Adrenal gland (tissue), 12 donors: ENCODE measurements around the gene U2AF1L4. TPM values are rescaled to one million over a fixed set of nuclear protein-coding genes. Genes with fewer than 3 reads are reported as not detected.

ENCODE experiments used
- DNase-seq, 7 donors: peaks; one replicate each; pipeline ENCODE4 v3.0.0-alpha.2; 2019 to 2020
- H3K27ac ChIP-seq, 5 donors: fragments of 200-600 bp; sonication (generic) in 4 of 5; 1 replicate in 3 of 5; 2 replicates in 2 of 5; pipeline versions ENCODE4 v1.5.1 to v1.8.0; 2016 to 2020; ENCODE audit warnings: mild to moderate bottlenecking in 1 of 5
- H3K27me3 ChIP-seq: fragments of 200-600 bp; 2 replicates; pipeline ENCODE4 v1.8.0; 2021
- H3K36me3 ChIP-seq, 2 donors: fragments of 200-600 bp; replicated peaks in 1 of 2; 1 replicate in 1 of 2; 2 replicates in 1 of 2; pipeline versions ENCODE4 v1.5.1 to v1.8.0; 2018 to 2022
- H3K4me1 ChIP-seq, 2 donors: fragments of 200-600 bp; replicated peaks in 1 of 2; 1 replicate in 1 of 2; 2 replicates in 1 of 2; pipeline versions ENCODE4 v1.5.1 to v1.8.0; 2018 to 2021
- H3K4me3 ChIP-seq, 4 donors: fragments of 200-600 bp; sonication (generic) in 3 of 4; one replicate each; pipeline ENCODE4 v1.5.1; 2016 to 2018
- H3K9me3 ChIP-seq, 3 donors: fragments of 200-600 bp; sonication (generic) in 1 of 3; replicated peaks in 1 of 3; 1 replicate in 2 of 3; 2 replicates in 1 of 3; pipeline versions ENCODE4 v1.5.1 to v1.8.0; 2016 to 2021
- CTCF ChIP-seq, 6 experiments: fragments of 450-650 bp in 4 of 6; fragments of 200-600 bp in 2 of 6; sonication (generic) in 1 of 6; IDR thresholded peaks; 1 replicate in 5 of 6; 2 replicates in 1 of 6; pipeline versions ENCODE4 v1.5.1 to v1.8.0; 2016 to 2021; ENCODE audit warnings: antibody characterized with exemption in 6 of 6, mild to moderate bottlenecking in 2 of 6, moderate library complexity in 1 of 6
- POLR2A ChIP-seq, 2 donors: fragments of 450-650 bp; IDR thresholded peaks; one replicate each; pipeline ENCODE4 v1.6.1; 2017; ENCODE audit warnings: antibody characterized with exemption in 2 of 2, mild to moderate bottlenecking in 2 of 2, moderate library complexity in 1 of 2
- WGBS, 4 donors: extraction: QIAGEN DNeasy Blood & Tissue Kit in 2 of 4; methylation state at CpG; one replicate each; pipeline versions ENCODE4 v1.1.5 to v1.1.7; 2013 to 2017; 5-methylcytosine and 5-hydroxymethylcytosine counted together
- intact Hi-C, 2 donors: fragments of 100-400 bp; cut with DNase I; formaldehyde crosslinking; loops; one replicate each; pipeline versions ENCODE4 v1.14.1 to v1.15.0; 2022 to 2023
- polyA plus RNA-seq, 3 donors: library from polyadenylated mRNA; stranded (reverse); fragments of 200-250 nt in 2 of 3; fragments of 350-450 nt in 1 of 3; fragmentation: Illumina TruSeq in 1 of 3; extraction: RNeasy Lipid Tissue Mini Kit (QIAGEN cat#74804) in 1 of 3; gene quantifications; one replicate each; pipeline ENCODE4 v1.2.3, GENCODE V29; 2013 to 2014
- total RNA-seq, 9 donors: library from RNA; depleted of rRNA in 4 of 9; stranded (reverse); fragments of >200 nt in 4 of 9; fragments of 120-200 nt in 1 of 9; fragmentation: NEBNext Ultra II Directional in 1 of 9; extraction: Animal tissue kit (Norgen Biotek cat#: 25700) in 1 of 9; gene quantifications; one replicate each; pipeline versions ENCODE4 v1.1.0 to v1.2.4, GENCODE V29; 2013 to 2023
- donor health status: healthy with polysubstance abuse.
- donor health status: Bipolar disorder and iron deficiency.
- donor health status: DM: yes; HTN: yes; CAD: no.
- donor health status: DM: no; HTN: no; CAD: no.
- donor health status: DM: no; HTN: no; CAD: no.
- donor health status: DM: yes; HTN: yes; CAD: no.

U2AF1L4 gene
- total and polyA plus RNA-seq, 12 donors: 14.8 to 255 (median 32.8) TPM

- Histone ChIP-seq H3K4me3 (no peak overlapping the region), H3K27ac (no peak overlapping the region), H3K36me3 (peaks cover 0 to 93% of the 10 kb centered on the region in 2 donors), H3K4me1 (peaks cover 7 to 9% of the 10 kb centered on the region in 2 donors), H3K27me3 (no peaks in the 10 kb centered on the region), H3K9me3 (no peaks in the 10 kb centered on the region)
- no peak for DNase-seq
- 89 to 92% (median 91%) methylated on average over 8 to 9 of the region's 9 CpGs for WGBS, 4 donors
- intact Hi-C loops: no loop called here
- TF ChIP-seq CTCF (IDR thresholded peaks at IDR 0.05) (no peak), POLR2A (IDR thresholded peaks at IDR 0.05) (no peak)
Measured at GRCh38 chr19:35731353-35731752, 13.9 kb downstream of the U2AF1L4 start.

DNA sequence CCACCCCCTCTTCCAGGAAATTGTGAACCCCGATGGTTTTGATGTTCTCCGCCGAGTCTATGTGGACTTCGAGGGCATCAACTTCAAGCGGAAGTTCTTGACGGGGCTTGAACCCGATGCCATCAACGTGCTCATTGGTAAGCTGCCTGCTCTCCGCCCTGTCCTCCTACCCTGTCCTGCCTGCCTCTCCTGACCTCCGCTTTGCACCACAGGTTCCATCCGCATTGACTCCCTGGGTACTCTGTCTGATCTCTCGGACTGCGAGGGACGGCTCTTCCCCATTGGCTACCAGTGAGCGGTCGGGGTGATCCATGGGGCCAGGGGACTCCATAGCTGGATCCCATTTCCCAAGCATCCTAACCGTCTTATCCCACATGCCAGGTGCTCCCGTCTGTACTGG, 14.9 kb downstream of the U2AF1L4 start:
- TF ChIP-seq POLR2A (IDR thresholded peaks at IDR 0.05) (no peak), CTCF (IDR thresholded peaks at IDR 0.05) (no peak)
- intact Hi-C loops: no loop called here
- WGBS, 4 donors: 90 to 96% (median 94%) methylated on average over 15 to 18 of the region's 18 CpGs
- no peak overlapping the region for H3K4me3 ChIP-seq
- H3K9me3 ChIP-seq: no peaks in the 10 kb centered on the region
- H3K27me3 ChIP-seq: no peaks in the 10 kb centered on the region
- peaks cover 7 to 9% of the 10 kb centered on the region in 2 donors for H3K4me1 ChIP-seq
- no peak for DNase-seq
- no peak overlapping the region for H3K27ac ChIP-seq
- H3K36me3 ChIP-seq: peaks cover 0 to 94% of the 10 kb centered on the region in 2 donors

DNA sequence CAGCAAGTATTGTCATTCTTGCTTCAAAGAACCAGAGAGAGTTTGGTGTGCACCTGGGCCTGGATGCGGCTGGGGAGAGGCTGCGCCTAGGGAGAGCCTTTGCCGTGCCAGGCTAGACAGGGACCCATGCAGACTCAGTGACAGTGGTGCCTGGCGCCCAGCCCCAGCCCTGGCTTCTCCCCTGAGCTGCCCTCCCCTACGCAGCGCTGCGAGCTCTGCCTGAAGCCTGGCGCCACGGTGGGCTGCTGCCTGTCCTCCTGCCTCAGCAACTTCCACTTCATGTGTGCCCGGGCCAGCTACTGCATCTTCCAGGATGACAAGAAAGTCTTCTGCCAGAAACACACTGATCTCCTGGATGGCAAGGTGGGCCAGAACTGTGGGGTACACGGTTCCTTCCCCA, 15.5 kb downstream of the U2AF1L4 start:
- WGBS, 4 donors: 89 to 94% (median 94%) methylated on average over 11 of the region's 11 CpGs
- Histone ChIP-seq H3K27me3 (no peaks in the 10 kb centered on the region), H3K4me1 (peaks cover 7 to 9% of the 10 kb centered on the region in 2 donors), H3K36me3 (peaks cover 0 to 95% of the 10 kb centered on the region in 2 donors), H3K27ac (no peak overlapping the region), H3K9me3 (no peaks in the 10 kb centered on the region), H3K4me3 (no peak overlapping the region)
- peak in 2 of 7 donors; percentile 6 to 21 for DNase-seq
- no peak for TF ChIP-seq POLR2A (IDR thresholded peaks at IDR 0.05)
- TF ChIP-seq CTCF (IDR thresholded peaks at IDR 0.05): no peak
- intact Hi-C loops: no loop called here

- Histone ChIP-seq H3K27me3 (no peaks in the 10 kb centered on the region), H3K27ac (no peak overlapping the region), H3K9me3 (no peaks in the 10 kb centered on the region), H3K4me1 (peaks cover 6 to 9% of the 10 kb centered on the region in 2 donors), H3K4me3 (no peak overlapping the region), H3K36me3 (peaks cover 0 to 96% of the 10 kb centered on the region in 2 donors)
- DNase-seq: peak in 1 of 7 donors; percentile 20
- WGBS, 4 donors: 87 to 92% (median 89%) methylated on average over 17 to 18 of the region's 18 CpGs
- intact Hi-C loops: no loop called here
- TF ChIP-seq CTCF (IDR thresholded peaks at IDR 0.05): no peak
- no peak for TF ChIP-seq POLR2A (IDR thresholded peaks at IDR 0.05)
Measured at GRCh38 chr19:35729021-35729420, 16.2 kb downstream of the U2AF1L4 start.
